Upper lobe of left lung (tissue), 6 donors: ENCODE results near the gene PIK3R6. TPM values are rescaled to one million over a fixed set of nuclear protein-coding genes. Genes with fewer than 3 reads are reported as not detected.

Experiments
- ATAC-seq, 2 donors: fragments of 200-7000 bp; cut with Tn5 transposase; one replicate each; pipeline ENCODE4 v1.9.1; 2022; ENCODE audit warnings: mild to moderate bottlenecking in 2 of 2, moderate library complexity in 2 of 2; ENCODE audit not compliant: low FRiP score in 2 of 2
- DNase-seq, 2 donors: peaks; one replicate each; pipeline ENCODE4 v3.0.0-alpha.2; 2019 to 2020
- H3K27ac ChIP-seq, 4 donors: fragments of 200-600 bp; sonication (generic); one replicate each; pipeline ENCODE4 v1.5.1; 2016 to 2019
- H3K27me3 ChIP-seq, 4 donors: fragments of 200-600 bp; sonication (generic); one replicate each; pipeline ENCODE4 v1.5.1; 2017 to 2019
- H3K36me3 ChIP-seq, 4 donors: fragments of 200-600 bp; sonication (generic); one replicate each; pipeline ENCODE4 v1.5.1; 2016 to 2019
- H3K4me1 ChIP-seq, 4 donors: fragments of 200-600 bp; sonication (generic); one replicate each; pipeline ENCODE4 v1.5.1; 2018 to 2019
- H3K4me3 ChIP-seq, 4 donors: fragments of 200-600 bp; sonication (generic); one replicate each; pipeline ENCODE4 v1.5.1; 2017 to 2019; ENCODE audit warnings: mild to moderate bottlenecking in 2 of 4, moderate library complexity in 1 of 4
- H3K9me3 ChIP-seq, 4 donors: fragments of 200-600 bp; sonication (generic); one replicate each; pipeline ENCODE4 v1.5.1; 2018 to 2019
- EP300 ChIP-seq, 4 donors: sonication (generic); formaldehyde crosslinking; IDR thresholded peaks; one replicate each; pipeline ENCODE4 v1.5.1; 2017; ENCODE audit warnings: antibody characterized with exemption in 4 of 4, control low read depth in 2 of 4
- POLR2A ChIP-seq, 4 donors: fragments of 450-650 bp; IDR thresholded peaks; one replicate each; pipeline ENCODE4 v1.5.1; 2016 to 2017; ENCODE audit warnings: antibody characterized with exemption in 4 of 4, mild to moderate bottlenecking in 2 of 4
- POLR2AphosphoS5 ChIP-seq, 2 donors: sonication (generic); formaldehyde crosslinking; IDR thresholded peaks; one replicate each; pipeline ENCODE4 v1.5.1; 2017; ENCODE audit warnings: antibody characterized with exemption in 2 of 2
- whole genome bisulfite sequencing, 2 donors: methylation state at CpG; one replicate each; pipeline ENCODE4 v1.1.5; 2017 to 2018; 5-methylcytosine and 5-hydroxymethylcytosine counted together
- total RNA-seq, 6 donors: library from RNA; depleted of rRNA in 4 of 6; stranded (reverse); fragments of >200 nt in 4 of 6; gene quantifications; one replicate each; pipeline versions ENCODE4 v1.1.0 to v1.2.1, GENCODE V29; 2016 to 2021
- TF ChIP-seq, protein P1 (sequence below), 6 experiments: fragments of 450-650 bp in 4 of 6; fragments of 200-600 bp in 2 of 6; sonication (generic) in 2 of 6; IDR thresholded peaks; one replicate each; pipeline ENCODE4 v1.5.1; 2016 to 2019; ENCODE audit warnings: antibody characterized with exemption in 6 of 6
- donor health status: DM: no; HTN: no; CAD: no; lungs with moderate emphysema.
- donor health status: DM: no; HTN: yes; CAD: no; lungs with severe emphysema.

Gene PIK3R6
- total RNA-seq, 6 donors from 2014 or later = 1.1 to 4.2 (median 2.4) TPM

- 85 to 87% methylated on average over 10 to 12 of the region's 12 CpGs for WGBS, 2 donors
- Histone ChIP-seq H3K27me3 (no peaks in the 10 kb centered on the region), H3K4me1 (no peaks in the 10 kb centered on the region), H3K36me3 (no peaks in the 10 kb centered on the region), H3K27ac (no peak overlapping the region), H3K4me3 (no peak overlapping the region), H3K9me3 (no peaks in the 10 kb centered on the region)
- no peak for TF ChIP-seq POLR2A (IDR thresholded peaks at IDR 0.05)
- TF ChIP-seq, protein P1, sequence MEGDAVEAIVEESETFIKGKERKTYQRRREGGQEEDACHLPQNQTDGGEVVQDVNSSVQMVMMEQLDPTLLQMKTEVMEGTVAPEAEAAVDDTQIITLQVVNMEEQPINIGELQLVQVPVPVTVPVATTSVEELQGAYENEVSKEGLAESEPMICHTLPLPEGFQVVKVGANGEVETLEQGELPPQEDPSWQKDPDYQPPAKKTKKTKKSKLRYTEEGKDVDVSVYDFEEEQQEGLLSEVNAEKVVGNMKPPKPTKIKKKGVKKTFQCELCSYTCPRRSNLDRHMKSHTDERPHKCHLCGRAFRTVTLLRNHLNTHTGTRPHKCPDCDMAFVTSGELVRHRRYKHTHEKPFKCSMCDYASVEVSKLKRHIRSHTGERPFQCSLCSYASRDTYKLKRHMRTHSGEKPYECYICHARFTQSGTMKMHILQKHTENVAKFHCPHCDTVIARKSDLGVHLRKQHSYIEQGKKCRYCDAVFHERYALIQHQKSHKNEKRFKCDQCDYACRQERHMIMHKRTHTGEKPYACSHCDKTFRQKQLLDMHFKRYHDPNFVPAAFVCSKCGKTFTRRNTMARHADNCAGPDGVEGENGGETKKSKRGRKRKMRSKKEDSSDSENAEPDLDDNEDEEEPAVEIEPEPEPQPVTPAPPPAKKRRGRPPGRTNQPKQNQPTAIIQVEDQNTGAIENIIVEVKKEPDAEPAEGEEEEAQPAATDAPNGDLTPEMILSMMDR (IDR thresholded peaks at IDR 0.05) = no peak
- no peak for TF ChIP-seq POLR2AphosphoS5 (IDR thresholded peaks at IDR 0.05)
- no peak for TF ChIP-seq EP300 (IDR thresholded peaks at IDR 0.05)
- DNase-seq (no peak), ATAC-seq (no peak)
These were observed 114.1 kb downstream of the PIK3R6 start for GRCh38 chr17:8753136-8753975.

Other genes with a start within 250 kb of the PIK3R6 start
- 100 to 1,000 TPM in 3 of 6 donors, 10 to 100 TPM in 3; 73.3 to 246 (median 99.6) TPM for gene MYH10, start 236.9 kb downstream of the PIK3R6 start, total RNA-seq
- gene CCDC42, start 122.8 kb downstream of the PIK3R6 start, total RNA-seq = under 1 TPM in 1 of 6 donors, not detected in 5; 0.24 TPM
- gene SPDYE4, start 109.1 kb downstream of the PIK3R6 start, total RNA-seq = not detected
- gene MFSD6L, start 68.3 kb downstream of the PIK3R6 start, total RNA-seq = 1 to 10 TPM in 3 of 6 donors, under 1 TPM in 2, not detected in 1; 0.61 to 3.0 (median 2.0) TPM
- 100 to 1,000 TPM in 1 of 6 donors, 10 to 100 TPM in 5; 22.3 to 175 (median 49.8) TPM for gene PIK3R5, start 98.0 kb upstream of the PIK3R6 start, total RNA-seq
- 1 to 10 TPM; 2.6 to 9.1 (median 4.1) TPM for gene NTN1, start 153.8 kb upstream of the PIK3R6 start, total RNA-seq